HFFc6 (cell line): Measurements from ENCODE around the gene CEP120. TPM values are rescaled to one million over a fixed set of nuclear protein-coding genes. Genes with fewer than 3 reads are reported as not detected.

Experiments
- DNase-seq: peaks from one replicate; pipeline ENCODE4 v3.0.0-alpha.2; 2018
- H3K27ac Mint-ChIP-seq: 2 replicates; pipeline ENCODE4 v1.8.0; 2020; ENCODE audit warnings: mild to moderate bottlenecking, mixed read lengths
- H3K27me3 Mint-ChIP-seq: 2 replicates; pipeline ENCODE4 v1.8.0; 2021; ENCODE audit warnings: mild to moderate bottlenecking, moderate library complexity, mixed read lengths; ENCODE audit not compliant: insufficient read depth
- H3K36me3 Mint-ChIP-seq: 2 replicates; pipeline ENCODE4 v1.8.0; 2021; ENCODE audit warnings: low read depth, mixed read lengths
- H3K4me1 Mint-ChIP-seq: 2 replicates; pipeline ENCODE4 v1.8.0; 2020; ENCODE audit warnings: low read depth, mixed read lengths
- H3K4me3 Mint-ChIP-seq: 2 replicates; pipeline ENCODE4 v1.8.0; 2020; ENCODE audit warnings: mild to moderate bottlenecking, moderate library complexity, mixed read lengths
- H3K9me3 Mint-ChIP-seq: 2 replicates; pipeline ENCODE4 v1.8.0; 2020; ENCODE audit warnings: mild to moderate bottlenecking, mixed read lengths
- CTCF ChIP-seq: fragments of 200-600 bp; sonication (generic); IDR thresholded peaks from 2 replicates; pipeline ENCODE4 v1.5.0; 2021; ENCODE audit warnings: antibody characterized with exemption, mild to moderate bottlenecking
- total RNA-seq, 6 experiments: library from RNA; stranded (reverse); fragmentation: NEBNext Ultra II Directional; extraction: Animal tissue kit (Norgen Biotek cat#: 25700); gene quantifications; 2 replicates in 1 of 6; 3 replicates in 5 of 6; pipeline ENCODE4 v1.2.3, GENCODE V29; 2021

CEP120 gene
- total RNA-seq, 6 experiments from 2014 or later: 10.0 to 14.7 (median 12.7) TPM

DNA sequence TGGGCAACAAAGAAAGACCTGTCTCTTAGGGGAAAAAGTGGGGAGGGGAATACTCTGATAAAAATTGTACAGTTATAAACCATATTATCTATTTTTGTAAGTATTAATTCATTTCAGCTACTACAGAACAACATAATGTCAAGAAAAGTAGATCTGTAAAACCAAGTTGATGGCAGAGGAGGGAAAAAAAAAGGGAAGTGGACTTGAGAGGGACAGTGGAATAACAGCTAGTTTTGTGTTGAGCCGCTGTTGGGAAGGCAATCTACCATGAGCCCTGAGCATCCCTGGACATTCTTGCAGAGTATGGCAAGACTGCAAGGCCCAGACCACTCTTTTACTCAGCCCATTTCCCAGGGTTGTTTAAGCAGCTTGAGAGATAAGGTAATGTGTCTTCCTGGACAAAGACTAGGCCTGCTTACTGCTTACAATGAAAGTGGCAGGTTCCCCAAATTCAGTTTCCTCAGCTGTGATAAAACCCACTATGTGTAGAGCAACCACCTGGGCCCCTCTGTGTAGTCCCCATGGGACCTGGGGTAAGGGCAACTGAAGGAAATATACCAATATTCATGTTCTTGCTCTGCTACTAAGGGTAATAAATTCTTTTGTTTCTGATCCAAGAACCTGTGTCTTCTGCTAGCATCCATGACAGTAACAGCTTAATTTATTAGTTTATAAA lies 25.0 kb downstream of the CEP120 start:
- Mint-ChIP-seq H3K4me1 (no peaks in the 10 kb centered on the region), H3K27me3 (no peaks in the 10 kb centered on the region), H3K9me3 (no peaks in the 10 kb centered on the region), H3K4me3 (no peak overlapping the region), H3K27ac (no peak overlapping the region), H3K36me3 (peaks cover 5% of the 10 kb centered on the region)
- no peak for DNase-seq
- no peak for TF ChIP-seq CTCF

DNA sequence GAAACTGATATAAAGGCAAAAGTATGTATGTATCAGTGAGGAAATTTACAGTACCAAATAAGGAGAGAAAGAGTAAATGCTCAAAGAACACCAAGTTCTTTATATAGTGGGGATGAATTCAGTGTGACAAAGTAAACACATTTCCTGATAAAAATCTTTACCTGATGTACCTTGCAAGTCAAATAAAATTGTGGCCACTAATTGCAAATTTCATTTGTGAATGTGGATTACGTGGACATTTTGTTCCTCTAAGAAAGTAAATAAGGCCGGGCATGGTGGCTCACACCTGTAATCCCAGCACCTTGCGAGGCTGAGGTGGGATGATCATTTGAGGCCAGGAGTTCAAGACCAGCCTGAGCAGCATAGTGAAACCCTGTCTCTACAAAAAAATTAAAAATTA lies 25.7 kb downstream of the CEP120 start:
- no peaks in the 10 kb centered on the region for H3K4me1 Mint-ChIP-seq
- no peak for TF ChIP-seq CTCF
- no peaks in the 10 kb centered on the region; the same call in 1 of the 2 replicates for H3K36me3 Mint-ChIP-seq
- no peaks in the 10 kb centered on the region for H3K9me3 Mint-ChIP-seq
- no peak overlapping the region for H3K27ac Mint-ChIP-seq
- H3K27me3 Mint-ChIP-seq: no peaks in the 10 kb centered on the region
- DNase-seq: no peak
- no peak overlapping the region for H3K4me3 Mint-ChIP-seq

GRCh38 chr5:123391009-123391408 lies 32.2 kb downstream of the CEP120 start:
- Mint-ChIP-seq H3K4me1 (no peaks in the 10 kb centered on the region), H3K4me3 (no peak overlapping the region), H3K27ac (no peak overlapping the region), H3K36me3 (no peaks in the 10 kb centered on the region), H3K27me3 (no peaks in the 10 kb centered on the region), H3K9me3 (no peaks in the 10 kb centered on the region)
- DNase-seq: no peak
- TF ChIP-seq CTCF: no peak

- H3K27me3 Mint-ChIP-seq: no peaks in the 10 kb centered on the region
- no peak overlapping the region for H3K27ac Mint-ChIP-seq
- no peaks in the 10 kb centered on the region for H3K36me3 Mint-ChIP-seq
- no peaks in the 10 kb centered on the region for H3K4me1 Mint-ChIP-seq
- TF ChIP-seq CTCF: no peak
- no peaks in the 10 kb centered on the region for H3K9me3 Mint-ChIP-seq
- DNase-seq: no peak
- no peak overlapping the region for H3K4me3 Mint-ChIP-seq
Observed at GRCh38 chr5:123389794-123390193, 33.4 kb downstream of the CEP120 start.

GRCh38 chr5:123387313-123387712 lies 35.9 kb downstream of the CEP120 start:
- no peak overlapping the region for H3K4me3 Mint-ChIP-seq
- no peaks in the 10 kb centered on the region for H3K9me3 Mint-ChIP-seq
- H3K4me1 Mint-ChIP-seq: no peaks in the 10 kb centered on the region
- no peaks in the 10 kb centered on the region for H3K27me3 Mint-ChIP-seq
- no peak for DNase-seq
- H3K27ac Mint-ChIP-seq: no peak overlapping the region
- no peak for TF ChIP-seq CTCF
- no peaks in the 10 kb centered on the region for H3K36me3 Mint-ChIP-seq
